HCT116 (cell line): Measurements from ENCODE around the gene ELMOD3. TPM values are rescaled to one million over a fixed set of nuclear protein-coding genes. Genes with fewer than 3 reads are reported as not detected.

ENCODE experiments used
- ATAC-seq: fragments of 200-7000 bp; cut with Tn5 transposase; 2 replicates; pipeline ENCODE4 v1.9.1; 2020; ENCODE audit warnings: mild to moderate bottlenecking, moderate library complexity
- BruUV-seq: library from RNA; stranded (reverse); fragments of 400-500 nt; replicated peaks from 2 replicates; lab custom pipeline; 2021; lab: Mats Ljungman, UMichigan
- CTCF ChIA-PET: fragments of 300-600 bp; sonication (Branson Sonifier 250); formaldehyde crosslinking; loops from one replicate; lab custom pipeline; 2021; ENCODE audit warnings: antibody characterized with exemption; lab: Charles Lee
- POLR2A ChIA-PET: fragments of 300-600, 350-600 bp; sonication (Branson Sonifier 250); formaldehyde crosslinking; loops from one replicate; lab custom pipeline; 2021; ENCODE audit warnings: antibody characterized with exemption; lab: Charles Lee
- RAD21 ChIA-PET, 2 experiments: fragments of 300-600 bp; sonication (Branson Sonifier 250); formaldehyde crosslinking; loops; one replicate each; lab custom pipeline; 2023; ENCODE audit warnings: low total read pairs in 2 of 2; ENCODE audit not compliant: uncharacterized antibody in 2 of 2, unreplicated experiment in 2 of 2, low non-redundant PET in 1 of 2; lab: Charles Lee
- DNase-seq: peaks from one replicate; pipeline ENCODE4 v3.0.0-alpha.2; 2010; ENCODE audit warnings: low read depth, low spot score
- H2AFZ ChIP-seq: fragments of 200-600 bp; shearing (Covaris generic), sonication (generic); 2 replicates; pipeline ENCODE4 v1.6.1; 2017; ENCODE audit warnings: low read depth, mixed run types, mixed read lengths, antibody characterized with exemption, low read length; ENCODE audit not compliant: poor library complexity, severe bottlenecking
- H3K27ac ChIP-seq: 2 replicates; pipeline ENCODE4 v1.5.1; 2012; ENCODE audit warnings: low read depth, low read length
- H3K27me3 ChIP-seq: fragments of 200-600 bp; sonication (generic); 2 replicates; pipeline ENCODE4 v1.6.1; 2016; ENCODE audit warnings: mixed run types, low read length, mixed read lengths; ENCODE audit not compliant: insufficient read depth
- H3K36me3 ChIP-seq, 2 experiments: fragments of 200-500 bp in 1 of 2; fragments of 200-600 bp in 1 of 2; sonication (Bioruptor generic) in 1 of 2; sonication (generic) in 1 of 2; 2 replicates each; pipeline versions ENCODE4 v1.5.1 to v1.6.1; 2014 to 2016; ENCODE audit warnings: low read length in 2 of 2, inconsistent platforms in 1 of 2, mixed read lengths in 1 of 2, mixed run types in 1 of 2; ENCODE audit not compliant: insufficient read depth in 2 of 2, control insufficient read depth in 1 of 2
- H3K4me1 ChIP-seq, 2 experiments: fragments of 200-600 bp in 1 of 2; sonication (generic) in 1 of 2; 2 replicates each; pipeline versions ENCODE4 v1.5.1 to v1.6.1; 2012 to 2017; ENCODE audit warnings: low read length in 2 of 2, inconsistent platforms in 1 of 2, mild to moderate bottlenecking in 1 of 2, mixed read lengths in 1 of 2, mixed run types in 1 of 2, moderate library complexity in 1 of 2; ENCODE audit not compliant: insufficient read depth in 2 of 2, control insufficient read depth in 1 of 2
- H3K4me2 ChIP-seq: fragments of 200-600 bp; sonication (generic); 2 replicates; pipeline ENCODE4 v1.6.1; 2017; ENCODE audit warnings: mixed run types, low read length, mixed read lengths
- H3K4me3 ChIP-seq, 2 experiments: fragments of 200-600 bp in 1 of 2; sonication (generic) in 1 of 2; replicated peaks in 1 of 2; 2 replicates each; pipeline ENCODE4 v1.5.1; 2011 to 2016; ENCODE audit warnings: low read length in 2 of 2, control low read depth in 1 of 2, low read depth in 1 of 2, mild to moderate bottlenecking in 1 of 2, mixed read lengths in 1 of 2, mixed run types in 1 of 2
- H3K79me2 ChIP-seq: fragments of 200-600 bp; sonication (generic); 2 replicates; pipeline ENCODE4 v1.6.1; 2017; ENCODE audit warnings: mild to moderate bottlenecking, mixed run types, low read length, moderate library complexity, mixed read lengths; ENCODE audit not compliant: insufficient read depth
- H3K9ac ChIP-seq: fragments of 200-600 bp; sonication (generic); 2 replicates; pipeline ENCODE4 v1.6.1; 2016; ENCODE audit warnings: low read length, mixed read lengths
- H3K9me2 ChIP-seq: fragments of 200-600 bp; sonication (generic), shearing (Covaris generic); 2 replicates; pipeline ENCODE4 v1.6.1; 2017; ENCODE audit warnings: mixed run types, mild to moderate bottlenecking, moderate library complexity; ENCODE audit not compliant: insufficient read depth
- H3K9me3 ChIP-seq, 2 experiments: fragments of 200-500 bp in 1 of 2; fragments of 200-600 bp in 1 of 2; sonication (Bioruptor generic) in 1 of 2; sonication (generic) in 1 of 2; 2 replicates each; pipeline ENCODE4 v1.6.1; 2014 to 2017; ENCODE audit warnings: low read length in 2 of 2, mixed read lengths in 2 of 2, inconsistent platforms in 1 of 2, low read depth in 1 of 2, mild to moderate bottlenecking in 1 of 2, mixed run types in 1 of 2, moderate library complexity in 1 of 2; ENCODE audit not compliant: control insufficient read depth in 1 of 2, insufficient read depth in 1 of 2
- H4K20me1 ChIP-seq: fragments of 200-600 bp; sonication (generic), shearing (Covaris generic); 2 replicates; pipeline ENCODE4 v1.6.1; 2017; ENCODE audit warnings: mixed run types, mild to moderate bottlenecking, moderate library complexity; ENCODE audit not compliant: insufficient read depth
- ATF3 ChIP-seq: IDR thresholded peaks from 2 replicates; pipeline ENCODE4 v1.6.1; 2012
- CBX3 ChIP-seq: IDR thresholded peaks from 2 replicates; pipeline ENCODE4 v1.6.1; 2012; ENCODE audit warnings: low read depth
- CEBPB ChIP-seq: IDR thresholded peaks from 2 replicates; pipeline ENCODE4 v1.6.1; 2012; ENCODE audit warnings: low read depth
- EGR1 ChIP-seq: IDR thresholded peaks from 2 replicates; pipeline ENCODE4 v1.6.1; 2012; ENCODE audit warnings: low read depth
- ELF1 ChIP-seq: IDR thresholded peaks from 2 replicates; pipeline ENCODE4 v1.6.1; 2012; ENCODE audit warnings: low read depth, borderline replicate concordance
- EZH2 ChIP-seq: fragments of 200-600 bp; sonication (generic); IDR thresholded peaks from 2 replicates; pipeline ENCODE4 v1.6.1; 2017; ENCODE audit warnings: antibody characterized with exemption, mixed run types
- EZH2phosphoT487 ChIP-seq: fragments of 200-600 bp; IDR thresholded peaks from 2 replicates; pipeline ENCODE4 v1.6.1; 2018; ENCODE audit warnings: antibody characterized with exemption, borderline replicate concordance
- JUND ChIP-seq: IDR thresholded peaks from 2 replicates; pipeline ENCODE4 v1.6.1; 2012
- POLR2A ChIP-seq: IDR thresholded peaks from 2 replicates; pipeline ENCODE4 v1.7.0; 2011; ENCODE audit warnings: borderline replicate concordance; ENCODE audit not compliant: insufficient read depth, insufficient read length; ENCODE audit errors: extremely low read depth
- POLR2AphosphoS5 ChIP-seq: IDR thresholded peaks from 2 replicates; pipeline ENCODE4 v1.6.1; 2011; ENCODE audit warnings: mild to moderate bottlenecking, low read depth, low read length, moderate library complexity
- RAD21 ChIP-seq: IDR thresholded peaks from 2 replicates; pipeline ENCODE4 v1.6.1; 2012; ENCODE audit warnings: low read depth, mild to moderate bottlenecking
- REST ChIP-seq: IDR thresholded peaks from 2 replicates; pipeline ENCODE4 v1.6.1; 2012; ENCODE audit warnings: low read depth
- SIN3A ChIP-seq: IDR thresholded peaks from 2 replicates; pipeline ENCODE4 v1.6.1; 2012; ENCODE audit warnings: low read depth
- SP1 ChIP-seq: IDR thresholded peaks from 2 replicates; pipeline ENCODE4 v1.6.1; 2012; ENCODE audit warnings: low read depth
- YY1 ChIP-seq: IDR thresholded peaks from 2 replicates; pipeline ENCODE4 v1.6.1; 2011; ENCODE audit warnings: low read length, low read depth, moderate library complexity, mild to moderate bottlenecking; ENCODE audit not compliant: insufficient replicate concordance; ENCODE audit errors: extremely low read depth
- ZBTB33 ChIP-seq: IDR thresholded peaks from 2 replicates; pipeline ENCODE4 v1.6.1; 2011; ENCODE audit warnings: mild to moderate bottlenecking, low read length, moderate library complexity; ENCODE audit not compliant: insufficient replicate concordance; ENCODE audit errors: extremely low read depth
- ZFX ChIP-seq: fragments of 450-650 bp; IDR thresholded peaks from 2 replicates; pipeline ENCODE4 v1.6.1; 2017
- ZNF274 ChIP-seq: fragments of 200-500 bp; sonication (Bioruptor generic); IDR thresholded peaks from 2 replicates; pipeline ENCODE4 v1.6.1; 2014; ENCODE audit warnings: mild to moderate bottlenecking, low read depth, low read length, inconsistent platforms
- intact Hi-C: fragments of 100-400 bp; cut with micrococcal nuclease; formaldehyde crosslinking; loops from 2 replicates; pipeline ENCODE4 v1.10.0; 2022
- total RNA-seq: library from RNA; stranded (reverse); gene quantifications from one replicate; pipeline ENCODE4 v1.2.1, GENCODE V29; 2021; ENCODE audit not compliant: unreplicated experiment
- TF ChIP-seq, protein P1 (sequence below): IDR thresholded peaks from 2 replicates; pipeline ENCODE4 v1.6.1; 2012
- TF ChIP-seq, protein P2 (sequence below), 3 experiments: fragments of 200-600 bp in 1 of 3; sonication (generic) in 1 of 3; IDR thresholded peaks in 2 of 3; conservative IDR thresholded peaks in 1 of 3; 2 replicates each; pipeline ENCODE4 v1.5.1; 2012 to 2017; ENCODE audit warnings: low read depth in 2 of 3, low read length in 2 of 3, antibody characterized with exemption in 1 of 3, borderline replicate concordance in 1 of 3, control low read depth in 1 of 3, mild to moderate bottlenecking in 1 of 3, mixed read lengths in 1 of 3, mixed run types in 1 of 3, moderate library complexity in 1 of 3; ENCODE audit not compliant: insufficient read depth in 1 of 3

The ELMOD3 gene
- total RNA-seq, 1 experiment from 2014 or later: 9.2 TPM

DNA sequence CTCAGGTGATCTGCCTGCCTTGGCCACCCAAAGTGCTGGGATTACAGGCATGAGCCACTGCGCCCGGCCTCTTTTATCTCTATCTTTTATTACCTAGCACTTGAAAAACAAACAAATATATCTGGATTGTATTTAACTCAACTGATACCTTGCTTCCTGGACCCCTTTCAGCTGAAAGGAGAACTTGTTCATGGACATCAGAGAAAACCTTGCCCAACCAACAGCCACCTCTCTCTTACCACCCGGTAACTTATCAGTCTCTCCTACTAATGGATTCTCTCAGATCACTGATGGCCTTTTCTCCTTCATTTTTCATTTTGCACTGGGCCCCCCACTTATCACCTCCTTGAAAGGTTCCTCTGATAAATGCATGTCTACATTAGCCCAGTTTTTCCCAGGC lies 7.0 kb upstream of the ELMOD3 start:
- Histone ChIP-seq H3K4me1 (peaks cover 0 to under 1% of the 10 kb centered on the region in 2 experiments; a peak in 1 of 4 replicates), H3K36me3 (peaks cover 28 to 34% of the 10 kb centered on the region in 2 experiments; a peak in 3 of 4 replicates), H3K4me2 (no peak overlapping the region), H2AFZ (no peak overlapping the region), H4K20me1 (no peaks in the 10 kb centered on the region), H3K9me2 (no peaks in the 10 kb centered on the region), H3K27ac (no peak overlapping the region), H3K9ac (no peak overlapping the region), H3K79me2 (peaks cover 5% of the 10 kb centered on the region; the same call in 1 of the 2 replicates), H3K27me3 (no peaks in the 10 kb centered on the region), H3K4me3 (no peak overlapping the region), H3K9me3 (no peaks in the 10 kb centered on the region)
- TF ChIP-seq CEBPB: no peak
- no peak for TF ChIP-seq JUND
- no peak for TF ChIP-seq POLR2AphosphoS5
- TF ChIP-seq, protein P1, sequence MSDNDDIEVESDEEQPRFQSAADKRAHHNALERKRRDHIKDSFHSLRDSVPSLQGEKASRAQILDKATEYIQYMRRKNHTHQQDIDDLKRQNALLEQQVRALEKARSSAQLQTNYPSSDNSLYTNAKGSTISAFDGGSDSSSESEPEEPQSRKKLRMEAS: no peak
- no peak for TF ChIP-seq EZH2
- TF ChIP-seq ELF1: no peak
- no peak for TF ChIP-seq EZH2phosphoT487
- no peak for TF ChIP-seq CBX3
- TF ChIP-seq YY1: no peak
- TF ChIP-seq SIN3A: no peak
- TF ChIP-seq POLR2A: no peak
- no peak for TF ChIP-seq ZBTB33
- TF ChIP-seq, protein P2, sequence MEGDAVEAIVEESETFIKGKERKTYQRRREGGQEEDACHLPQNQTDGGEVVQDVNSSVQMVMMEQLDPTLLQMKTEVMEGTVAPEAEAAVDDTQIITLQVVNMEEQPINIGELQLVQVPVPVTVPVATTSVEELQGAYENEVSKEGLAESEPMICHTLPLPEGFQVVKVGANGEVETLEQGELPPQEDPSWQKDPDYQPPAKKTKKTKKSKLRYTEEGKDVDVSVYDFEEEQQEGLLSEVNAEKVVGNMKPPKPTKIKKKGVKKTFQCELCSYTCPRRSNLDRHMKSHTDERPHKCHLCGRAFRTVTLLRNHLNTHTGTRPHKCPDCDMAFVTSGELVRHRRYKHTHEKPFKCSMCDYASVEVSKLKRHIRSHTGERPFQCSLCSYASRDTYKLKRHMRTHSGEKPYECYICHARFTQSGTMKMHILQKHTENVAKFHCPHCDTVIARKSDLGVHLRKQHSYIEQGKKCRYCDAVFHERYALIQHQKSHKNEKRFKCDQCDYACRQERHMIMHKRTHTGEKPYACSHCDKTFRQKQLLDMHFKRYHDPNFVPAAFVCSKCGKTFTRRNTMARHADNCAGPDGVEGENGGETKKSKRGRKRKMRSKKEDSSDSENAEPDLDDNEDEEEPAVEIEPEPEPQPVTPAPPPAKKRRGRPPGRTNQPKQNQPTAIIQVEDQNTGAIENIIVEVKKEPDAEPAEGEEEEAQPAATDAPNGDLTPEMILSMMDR (IDR thresholded peaks at IDR 0.05 in 2 of 3, conservative IDR thresholded peaks at IDR 0.05 in 1 of 3; ENCODE audit: borderline replicate concordance in 1 of 3, insufficient read depth in 1 of 3, low read depth in 2 of 3, low read length in 2 of 3): no peak
- TF ChIP-seq SP1: no peak
- TF ChIP-seq ZNF274: no peak
- TF ChIP-seq ATF3: no peak
- no peak for TF ChIP-seq RAD21
- TF ChIP-seq EGR1: no peak
- no peak for TF ChIP-seq REST
- TF ChIP-seq ZFX: no peak
- BruUV-seq: no TSS peak
- no peak for DNase-seq
- ATAC-seq: no peak
- POLR2A ChIA-PET: no interaction called here
- intact Hi-C loops: no loop called here
- CTCF ChIA-PET: no interaction called here
- RAD21 ChIA-PET: no interaction called here
